SKM-1 (cell line): Measurements from ENCODE around the gene SPINK13.
A peak's percentile ranks its signal among the peaks of the same experiment; 100 is the strongest.
"Not testable (repeated sequence)": the region's sequence is repeated elsewhere in the genome, so short reads cannot be mapped to it uniquely, and the experiment has no call there.

ENCODE experiments used
- DNase-seq: peaks from one replicate; lab custom pipeline; 2025; ENCODE audit not compliant: unreplicated experiment; lab: John Stamatoyannopoulos, UW

SPINK13 gene

DNA sequence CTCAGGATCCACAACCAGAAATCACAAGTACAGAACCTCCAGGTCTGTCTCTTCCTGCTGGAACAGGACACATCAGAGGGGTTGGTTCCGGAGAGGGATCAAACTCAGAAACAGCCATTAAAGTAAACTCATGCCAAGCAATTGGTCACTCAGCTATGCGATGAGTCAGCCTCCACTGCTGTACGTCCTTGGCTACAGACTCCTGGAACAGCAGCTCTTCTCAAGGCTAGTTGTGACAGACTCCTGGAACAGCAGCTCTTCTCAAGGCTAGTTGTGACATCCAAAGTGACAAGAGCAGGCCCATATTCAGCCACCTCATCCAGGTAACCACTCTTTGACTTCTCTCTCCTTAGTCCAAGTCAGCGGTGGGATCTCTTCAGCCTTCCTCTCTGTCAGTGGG, at the start of gene SPINK13:
TSS of gene SPINK13 (plus strand) at position 229 of the 400 bp plus-strand sequence. CDS start 1,279 bp downstream, outside the sequence.
- DNase-seq, result no peak

DNA sequence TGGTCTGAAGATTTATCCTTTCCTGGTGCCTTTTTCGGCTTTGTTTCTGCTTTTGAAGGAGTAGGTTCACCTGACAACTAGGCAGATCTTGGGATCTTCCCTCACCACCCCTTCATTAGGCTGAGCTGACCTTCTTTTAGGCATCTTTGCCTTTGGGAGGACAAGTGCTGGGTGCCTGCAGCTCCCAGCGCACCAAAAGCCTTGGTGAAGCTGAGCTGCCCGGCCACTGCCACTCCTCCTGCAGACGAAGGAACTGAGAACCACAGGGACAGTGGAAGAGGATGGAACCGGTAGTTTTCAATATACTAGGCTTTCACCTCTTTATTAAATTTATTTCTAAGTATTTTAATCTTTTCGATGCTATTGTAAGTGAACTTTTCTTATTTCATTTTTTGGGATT, 47.1 kb upstream of the SPINK13 start:
- DNase-seq, result no peak

DNA sequence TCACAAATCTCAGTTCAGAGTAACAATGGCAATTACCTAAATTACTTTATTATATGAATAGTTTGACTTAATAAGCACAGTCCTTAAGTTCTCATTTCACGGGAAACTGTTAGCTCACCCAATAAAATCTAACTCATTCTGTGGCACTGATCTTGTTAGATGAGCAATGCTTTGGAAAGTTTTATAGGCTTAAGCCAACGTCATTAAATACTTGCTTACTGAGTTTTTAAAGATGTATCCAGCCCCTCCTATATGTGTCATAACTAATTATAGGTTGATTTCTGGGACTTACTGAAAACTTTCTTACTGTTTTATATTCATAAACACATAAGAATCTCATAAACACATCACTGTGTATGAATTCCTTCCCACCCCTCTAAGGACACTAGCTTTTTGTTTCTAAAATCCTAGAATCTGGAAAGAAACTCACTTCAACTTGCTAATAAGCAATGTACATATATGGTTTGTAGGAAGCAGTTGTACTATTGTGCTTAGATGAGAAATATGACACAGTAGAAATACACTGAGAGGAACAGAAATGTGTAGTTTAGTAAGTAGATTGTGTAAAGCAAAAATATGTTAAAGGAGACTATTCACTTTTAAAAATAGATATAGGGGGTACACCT, 44.4 kb upstream of the SPINK13 start:
- DNase-seq, result no peak

- no peak for DNase-seq
These were observed 40.1 kb upstream of the SPINK13 start for GRCh38 chr5:148228392-148228984.

GRCh38 chr5:148229840-148230239, 38.8 kb upstream of the SPINK13 start:
- DNase-seq, result no peak

GRCh38 chr5:148230240-148230639, 38.4 kb upstream of the SPINK13 start:
- no peak for DNase-seq

DNA sequence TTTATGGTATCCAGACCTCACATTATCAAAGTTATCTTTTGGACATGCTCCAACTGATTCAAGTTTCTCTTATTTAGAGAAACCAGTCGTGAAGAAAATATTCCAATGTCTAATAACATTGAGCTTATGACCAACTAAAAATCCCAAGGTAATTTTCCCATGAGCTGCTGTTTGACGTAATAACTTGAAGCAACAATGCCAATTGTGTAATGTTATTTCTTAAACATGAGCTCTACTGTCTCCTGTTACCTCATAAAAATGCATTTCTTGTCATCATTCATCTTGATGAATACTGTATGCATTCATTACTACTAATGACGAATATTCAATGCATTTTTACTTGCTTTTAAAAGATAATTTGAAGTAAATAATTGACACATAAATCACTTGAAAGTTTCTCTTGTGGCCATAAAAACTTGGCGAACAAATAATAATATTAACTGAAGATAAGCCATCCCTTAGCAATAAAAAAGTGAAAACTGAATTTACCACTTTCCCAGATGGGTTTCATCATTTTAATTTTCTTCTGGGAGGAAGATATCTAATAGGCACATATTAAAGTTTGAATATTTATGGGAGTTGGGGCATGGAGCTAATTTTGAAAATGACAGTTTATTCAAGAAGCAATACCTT, 30.7 kb upstream of the SPINK13 start:
- DNase-seq, result no peak

DNA sequence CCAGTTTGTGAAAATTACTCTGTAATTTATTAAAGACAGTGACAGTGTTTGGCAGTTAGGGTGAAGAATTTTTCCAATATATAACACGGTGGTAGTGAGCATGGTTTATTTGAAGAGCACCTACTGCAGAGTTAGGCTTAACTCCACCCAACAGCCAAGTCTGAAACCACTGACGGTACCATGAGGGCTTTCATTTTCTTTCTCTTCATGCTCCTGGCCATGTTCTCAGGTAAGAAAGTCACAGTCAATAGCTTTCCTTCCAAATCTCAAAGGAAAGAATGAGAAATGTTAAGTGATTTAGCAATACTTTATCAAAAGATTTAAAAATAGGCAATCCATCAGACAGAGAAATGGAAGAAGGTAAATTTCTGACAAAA, 30.2 kb upstream of the SPINK13 start, which contains the start of gene MARCOL:
TSS of gene MARCOL (plus strand) at position 108 of the 377 bp plus-strand sequence. CDS start at position 181, 73 bp downstream.
- DNase-seq, result no peak

- no peak for DNase-seq
These were observed 19.7 kb upstream of the SPINK13 start for GRCh38 chr5:148248894-148249293.

GRCh38 chr5:148255456-148255855, 13.1 kb upstream of the SPINK13 start:
- DNase-seq, result no peak

DNA sequence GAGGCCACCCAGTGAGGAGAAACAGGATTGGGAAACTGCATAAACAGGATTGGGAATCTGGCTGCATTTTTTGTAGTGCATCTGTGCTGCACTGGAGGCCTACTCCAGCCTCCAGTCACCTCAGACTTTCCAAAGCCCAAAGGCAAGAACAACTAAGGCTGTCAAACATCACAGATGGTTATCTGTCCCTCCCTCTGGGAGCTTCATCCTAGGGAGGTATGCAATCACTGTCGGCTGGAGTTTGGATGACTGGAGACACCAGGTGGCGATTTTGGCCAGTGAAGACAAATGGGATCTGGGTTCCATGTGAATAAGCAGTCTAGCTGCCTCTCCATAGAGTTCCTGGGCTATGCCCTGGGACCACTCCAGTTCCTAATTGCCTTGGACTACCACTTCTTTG, 9.3 kb upstream of the SPINK13 start:
- no peak for DNase-seq

- DNase-seq, result no peak
These were observed 7.4 kb upstream of the SPINK13 start for GRCh38 chr5:148261221-148261620.

DNA sequence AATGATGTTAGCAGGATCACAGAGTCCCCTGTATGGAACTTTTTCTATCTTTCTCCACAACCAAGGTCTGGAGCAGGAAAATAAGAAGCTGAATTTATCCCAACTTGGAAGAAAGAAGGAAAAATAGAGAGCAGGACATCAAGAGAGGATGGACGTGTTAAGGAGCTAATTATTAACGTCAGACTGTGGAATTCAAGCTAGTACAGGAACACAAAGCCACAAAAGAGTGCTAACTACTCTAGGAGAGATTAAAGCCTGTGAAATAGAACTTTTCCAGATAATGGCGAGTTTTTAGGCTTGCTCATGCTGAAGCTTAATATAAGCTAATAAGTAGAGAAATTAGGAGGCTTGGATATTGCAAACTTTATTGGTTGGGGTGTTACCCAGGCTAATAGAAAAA, 632 bp upstream of the SPINK13 start:
- DNase-seq, result no peak

DNA sequence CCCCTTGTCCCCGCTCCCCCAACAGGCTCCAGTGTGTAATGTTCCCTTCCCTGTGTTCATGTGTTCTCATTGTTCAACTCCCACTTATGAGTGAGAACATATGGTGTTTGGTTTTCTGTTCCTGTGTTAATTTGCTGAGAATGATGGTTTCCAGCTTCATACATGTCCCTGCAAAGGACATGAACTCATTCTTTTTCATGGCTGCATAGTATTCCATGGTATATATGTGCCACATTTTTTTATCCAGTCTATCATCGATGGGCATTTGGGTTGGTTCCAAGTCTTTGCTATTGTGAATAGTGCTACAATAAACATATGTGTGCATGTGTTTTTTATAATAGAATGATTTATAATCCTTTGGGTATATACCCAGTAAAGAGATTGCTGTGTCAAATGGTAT, 6.5 kb downstream of the SPINK13 start:
- DNase-seq, result not testable (repeated sequence)

GRCh38 chr5:148280893-148281292, 12.3 kb downstream of the SPINK13 start:
- not testable (repeated sequence) for DNase-seq

GRCh38 chr5:148281336-148281735, 12.7 kb downstream of the SPINK13 start:
- DNase-seq, result not testable (repeated sequence)

- DNase-seq, result peak; percentile 15
These were observed 21.9 kb downstream of the SPINK13 start for GRCh38 chr5:148290271-148291195.

DNA sequence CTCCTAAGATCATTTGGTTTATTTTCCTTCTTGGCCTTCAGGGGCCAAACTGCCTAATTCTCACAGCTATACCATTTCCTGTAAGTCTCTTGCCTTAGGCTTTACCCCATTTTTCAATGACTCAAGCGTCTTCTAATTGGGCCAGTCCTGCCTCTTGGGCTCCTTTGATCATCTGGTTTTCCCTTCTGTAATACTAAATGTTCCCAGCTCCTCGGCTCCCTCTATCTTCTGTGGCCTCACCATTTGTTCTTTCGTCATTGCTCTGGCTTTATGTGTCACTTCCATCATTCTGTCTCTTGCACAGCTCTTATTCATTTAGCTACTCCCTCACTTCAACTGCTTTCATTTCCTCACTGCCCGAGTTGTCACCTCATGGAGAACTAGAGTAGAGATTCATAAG, 29.1 kb downstream of the SPINK13 start:
- no peak for DNase-seq

DNA sequence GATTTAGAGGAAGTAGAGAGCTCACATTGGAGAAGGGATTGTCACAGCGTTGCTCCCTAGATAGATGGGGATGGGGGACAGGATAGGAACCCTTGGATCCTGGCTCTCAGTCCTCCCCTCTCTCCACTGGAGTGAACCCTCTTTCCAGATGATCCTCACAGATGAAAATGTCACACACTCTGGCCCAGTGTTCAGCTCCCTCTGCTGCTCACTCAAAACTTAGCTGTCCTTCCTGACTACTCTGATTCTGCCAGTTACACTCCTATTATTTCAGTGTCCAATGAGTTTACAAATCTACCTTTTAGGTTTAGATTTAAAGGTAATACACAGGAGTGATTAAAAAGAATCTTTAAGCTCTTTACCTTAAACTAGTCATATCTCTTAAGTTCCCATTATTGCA, 37.9 kb downstream of the SPINK13 start:
- DNase-seq, result no peak

DNA sequence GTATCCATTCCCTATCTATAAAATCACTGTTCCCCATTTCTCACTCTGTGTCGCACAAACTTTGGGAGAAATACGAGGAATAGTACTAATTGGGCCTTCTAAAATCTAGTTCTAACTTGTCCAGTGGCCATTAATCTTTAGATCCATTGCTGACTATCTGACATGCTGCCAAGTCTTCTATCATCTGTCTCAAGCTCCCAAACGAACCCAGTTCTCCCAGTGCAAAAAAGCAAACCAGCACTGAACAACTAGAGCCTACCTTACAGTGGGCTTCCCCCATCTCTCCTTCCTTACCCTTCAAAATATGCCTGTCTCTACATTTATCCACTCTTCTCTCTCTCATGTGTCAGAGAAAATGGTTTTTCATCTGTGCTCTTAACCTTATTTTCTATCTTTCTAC, 40.4 kb downstream of the SPINK13 start:
- DNase-seq, result no peak

DNA sequence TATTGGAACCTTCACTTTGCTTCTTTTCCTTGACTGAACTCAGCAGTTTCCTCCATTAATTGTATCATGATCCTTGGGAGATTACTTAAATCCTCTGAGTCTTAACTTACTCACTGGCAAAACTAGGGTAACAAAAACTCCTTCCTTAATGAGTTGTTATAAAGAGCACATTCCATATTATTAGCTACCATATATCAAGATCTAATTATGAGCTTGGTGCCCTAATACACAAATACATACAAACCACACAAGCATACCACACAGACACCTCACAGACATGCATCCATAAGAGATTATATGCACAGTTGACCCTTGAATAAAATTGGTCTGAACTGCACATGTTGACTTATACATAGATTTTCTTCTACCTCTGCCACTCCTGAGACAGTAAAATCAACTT, 41.2 kb downstream of the SPINK13 start:
- no peak for DNase-seq
